Activated gamma-delta T cell treated with anti-CD3 and anti-CD28 coated beads, Interleukin-2, amount 50 U/mL, for 16 hours (primary cell): ENCODE data around the gene PLCD3.

Experiments
- DNase-seq: peaks from one replicate; pipeline ENCODE4 v3.0.0-alpha.2; 2020; ENCODE audit warnings: low read depth

PLCD3 gene

GRCh38 chr17:45067637-45068036 lies 64.7 kb downstream of the PLCD3 start:
- DNase-seq, result no peak

GRCh38 chr17:45063198-45063597 lies 69.1 kb downstream of the PLCD3 start:
- DNase-seq, result no peak

- no peak for DNase-seq
Measured at GRCh38 chr17:45061606-45062205, 70.6 kb downstream of the PLCD3 start.

- peak; percentile 92 for DNase-seq
Measured at GRCh38 chr17:45060797-45061605, 71.3 kb downstream of the PLCD3 start, which contains the start of gene NMT1. TSS of gene NMT1 (plus strand) at chr17:45061317. CDS start at chr17:45061330, 13 bp downstream.

- DNase-seq, result no peak
Measured at GRCh38 chr17:45060382-45060796, 71.9 kb downstream of the PLCD3 start.
